Activated naive CD8-positive, alpha-beta T cell treated with anti-CD3 and anti-CD28 coated beads for 36 hours (primary cell): Measurements from ENCODE around the gene AUTS2. TPM values are rescaled to one million over a fixed set of nuclear protein-coding genes. Genes with fewer than 3 reads are reported as not detected.

Experiments used
- DNase-seq: peaks from one replicate; pipeline ENCODE4 v3.0.0; 2021
- H3K27ac Mint-ChIP-seq: one replicate; pipeline ENCODE4 v1.8.0; 2022; ENCODE audit warnings: mild to moderate bottlenecking, moderate library complexity, mixed read lengths
- H3K27me3 Mint-ChIP-seq: one replicate; pipeline ENCODE4 v1.8.0; 2022; ENCODE audit warnings: mild to moderate bottlenecking, mixed read lengths
- H3K36me3 Mint-ChIP-seq: one replicate; pipeline ENCODE4 v1.8.0; 2021; ENCODE audit warnings: mild to moderate bottlenecking, mixed read lengths
- H3K4me1 Mint-ChIP-seq: one replicate; pipeline ENCODE4 v1.8.0; 2021; ENCODE audit warnings: mixed read lengths
- H3K4me3 Mint-ChIP-seq: one replicate; pipeline ENCODE4 v1.8.0; 2022; ENCODE audit warnings: mild to moderate bottlenecking, moderate library complexity, mixed read lengths
- H3K9me3 Mint-ChIP-seq: one replicate; pipeline ENCODE4 v1.8.0; 2022; ENCODE audit warnings: mixed read lengths
- total RNA-seq, 2 experiments: library from RNA; stranded (reverse); gene quantifications; one replicate each; pipeline ENCODE4 v1.2.3, GENCODE V29; 2021

Gene AUTS2
- total RNA-seq, 2 experiments from 2014 or later, result 0.58 to 0.78 TPM

GRCh38 chr7:70619130-70619529 is 1020.9 kb downstream of the AUTS2 start:
- Mint-ChIP-seq H3K27ac (no peak overlapping the region), H3K9me3 (no peaks in the 10 kb centered on the region), H3K4me1 (no peaks in the 10 kb centered on the region), H3K4me3 (no peak overlapping the region), H3K36me3 (no peaks in the 10 kb centered on the region), H3K27me3 (no peaks in the 10 kb centered on the region)
- DNase-seq, result no peak

GRCh38 chr7:70619659-70620058 is 1021.4 kb downstream of the AUTS2 start:
- DNase-seq, result no peak
- no peaks in the 10 kb centered on the region for H3K4me1 Mint-ChIP-seq
- H3K4me3 Mint-ChIP-seq, result no peak overlapping the region
- no peaks in the 10 kb centered on the region for H3K9me3 Mint-ChIP-seq
- no peaks in the 10 kb centered on the region for H3K36me3 Mint-ChIP-seq
- H3K27ac Mint-ChIP-seq, result no peak overlapping the region
- no peaks in the 10 kb centered on the region for H3K27me3 Mint-ChIP-seq

- no peaks in the 10 kb centered on the region for H3K27me3 Mint-ChIP-seq
- no peak for DNase-seq
- H3K27ac Mint-ChIP-seq, result no peak overlapping the region
- H3K4me1 Mint-ChIP-seq, result no peaks in the 10 kb centered on the region
- no peaks in the 10 kb centered on the region for H3K36me3 Mint-ChIP-seq
- no peak overlapping the region for H3K4me3 Mint-ChIP-seq
- H3K9me3 Mint-ChIP-seq, result no peaks in the 10 kb centered on the region
These were observed 1022.2 kb downstream of the AUTS2 start for GRCh38 chr7:70620333-70621055.

- H3K9me3 Mint-ChIP-seq, result no peaks in the 10 kb centered on the region
- H3K4me1 Mint-ChIP-seq, result no peaks in the 10 kb centered on the region
- no peak for DNase-seq
- no peak overlapping the region for H3K27ac Mint-ChIP-seq
- H3K27me3 Mint-ChIP-seq, result no peaks in the 10 kb centered on the region
- no peak overlapping the region for H3K4me3 Mint-ChIP-seq
- no peaks in the 10 kb centered on the region for H3K36me3 Mint-ChIP-seq
These were observed 1023.8 kb downstream of the AUTS2 start for GRCh38 chr7:70621954-70622600.

GRCh38 chr7:70622936-70623335 is 1024.7 kb downstream of the AUTS2 start:
- Mint-ChIP-seq H3K36me3 (no peaks in the 10 kb centered on the region), H3K4me3 (no peak overlapping the region), H3K4me1 (no peaks in the 10 kb centered on the region), H3K27me3 (no peaks in the 10 kb centered on the region), H3K27ac (no peak overlapping the region), H3K9me3 (no peaks in the 10 kb centered on the region)
- DNase-seq, result no peak

- H3K9me3 Mint-ChIP-seq, result no peaks in the 10 kb centered on the region
- no peaks in the 10 kb centered on the region for H3K36me3 Mint-ChIP-seq
- H3K4me3 Mint-ChIP-seq, result no peak overlapping the region
- no peak overlapping the region for H3K27ac Mint-ChIP-seq
- no peaks in the 10 kb centered on the region for H3K4me1 Mint-ChIP-seq
- H3K27me3 Mint-ChIP-seq, result no peaks in the 10 kb centered on the region
- no peak for DNase-seq
These were observed 1026.3 kb downstream of the AUTS2 start for GRCh38 chr7:70624500-70625103.

- H3K36me3 Mint-ChIP-seq, result no peaks in the 10 kb centered on the region
These were observed 1029.2 kb downstream of the AUTS2 start for GRCh38 chr7:70627461-70627860.

GRCh38 chr7:70630440-70630817 is 1032.2 kb downstream of the AUTS2 start:
- Mint-ChIP-seq H3K36me3 (no peaks in the 10 kb centered on the region), H3K9me3 (no peaks in the 10 kb centered on the region), H3K27me3 (no peaks in the 10 kb centered on the region), H3K4me3 (no peak overlapping the region), H3K4me1 (peaks cover 5% of the 10 kb centered on the region), H3K27ac (no peak overlapping the region)
- no peak for DNase-seq

More at GRCh38 chr7:70627461-70627860, 1029.2 kb downstream of the AUTS2 start:
- Mint-ChIP-seq H3K4me3 (no peak overlapping the region), H3K27me3 (no peaks in the 10 kb centered on the region), H3K27ac (no peak overlapping the region), H3K4me1 (no peaks in the 10 kb centered on the region), H3K9me3 (no peaks in the 10 kb centered on the region)
- DNase-seq, result no peak

GRCh38 chr7:70630818-70631457 is 1032.7 kb downstream of the AUTS2 start:
- Mint-ChIP-seq H3K27ac (no peak overlapping the region), H3K36me3 (no peaks in the 10 kb centered on the region), H3K27me3 (no peaks in the 10 kb centered on the region), H3K4me1 (peaks cover 6% of the 10 kb centered on the region), H3K4me3 (no peak overlapping the region), H3K9me3 (no peaks in the 10 kb centered on the region)
- no peak for DNase-seq

- Mint-ChIP-seq H3K4me3 (no peak overlapping the region), H3K36me3 (no peaks in the 10 kb centered on the region), H3K27me3 (no peaks in the 10 kb centered on the region), H3K27ac (no peak overlapping the region), H3K4me1 (peaks cover 6% of the 10 kb centered on the region), H3K9me3 (no peaks in the 10 kb centered on the region)
- no peak for DNase-seq
These were observed 1033.4 kb downstream of the AUTS2 start for GRCh38 chr7:70631718-70632117.

- Mint-ChIP-seq H3K27me3 (no peaks in the 10 kb centered on the region), H3K4me1 (peaks cover 9% of the 10 kb centered on the region), H3K27ac (no peak overlapping the region), H3K9me3 (no peaks in the 10 kb centered on the region), H3K36me3 (no peaks in the 10 kb centered on the region), H3K4me3 (no peak overlapping the region)
- no peak for DNase-seq
These were observed 1034.1 kb downstream of the AUTS2 start for GRCh38 chr7:70632400-70632799.

GRCh38 chr7:70634071-70634470 is 1035.8 kb downstream of the AUTS2 start:
- H3K4me3 Mint-ChIP-seq, result no peak overlapping the region

GRCh38 chr7:70634610-70635068 is 1036.4 kb downstream of the AUTS2 start:
- H3K27ac Mint-ChIP-seq, result no peak overlapping the region
- H3K4me3 Mint-ChIP-seq, result no peak overlapping the region
- no peaks in the 10 kb centered on the region for H3K36me3 Mint-ChIP-seq
- H3K9me3 Mint-ChIP-seq, result no peaks in the 10 kb centered on the region
- DNase-seq, result no peak
- peaks cover 13% of the 10 kb centered on the region for H3K4me1 Mint-ChIP-seq
- H3K27me3 Mint-ChIP-seq, result no peaks in the 10 kb centered on the region

More at GRCh38 chr7:70634071-70634470, 1035.8 kb downstream of the AUTS2 start:
- Mint-ChIP-seq H3K36me3 (no peaks in the 10 kb centered on the region), H3K4me1 (peaks cover 13% of the 10 kb centered on the region), H3K27me3 (no peaks in the 10 kb centered on the region), H3K27ac (no peak overlapping the region), H3K9me3 (no peaks in the 10 kb centered on the region)
- DNase-seq, result no peak

- H3K27ac Mint-ChIP-seq, result no peak overlapping the region
- H3K27me3 Mint-ChIP-seq, result no peaks in the 10 kb centered on the region
- no peaks in the 10 kb centered on the region for H3K36me3 Mint-ChIP-seq
These were observed 1037.4 kb downstream of the AUTS2 start for GRCh38 chr7:70635633-70636032.

GRCh38 chr7:70636169-70636568 is 1037.9 kb downstream of the AUTS2 start:
- Mint-ChIP-seq H3K36me3 (no peaks in the 10 kb centered on the region), H3K27ac (no peak overlapping the region), H3K27me3 (no peaks in the 10 kb centered on the region), H3K4me3 (no peak overlapping the region), H3K4me1 (peaks cover 13% of the 10 kb centered on the region), H3K9me3 (no peaks in the 10 kb centered on the region)
- no peak for DNase-seq

More at GRCh38 chr7:70635633-70636032, 1037.4 kb downstream of the AUTS2 start:
- H3K9me3 Mint-ChIP-seq, result no peaks in the 10 kb centered on the region
- no peak for DNase-seq
- no peak overlapping the region for H3K4me3 Mint-ChIP-seq
- peaks cover 13% of the 10 kb centered on the region for H3K4me1 Mint-ChIP-seq
